ENCODE data around the gene DIRAS3.
A peak's percentile ranks its signal among the peaks of the same experiment; 100 is the strongest.
"Not testable (repeated sequence)": the region's sequence is repeated elsewhere in the genome, so short reads cannot be mapped to it uniquely, and the experiment has no call there.

Gene DIRAS3

DNA sequence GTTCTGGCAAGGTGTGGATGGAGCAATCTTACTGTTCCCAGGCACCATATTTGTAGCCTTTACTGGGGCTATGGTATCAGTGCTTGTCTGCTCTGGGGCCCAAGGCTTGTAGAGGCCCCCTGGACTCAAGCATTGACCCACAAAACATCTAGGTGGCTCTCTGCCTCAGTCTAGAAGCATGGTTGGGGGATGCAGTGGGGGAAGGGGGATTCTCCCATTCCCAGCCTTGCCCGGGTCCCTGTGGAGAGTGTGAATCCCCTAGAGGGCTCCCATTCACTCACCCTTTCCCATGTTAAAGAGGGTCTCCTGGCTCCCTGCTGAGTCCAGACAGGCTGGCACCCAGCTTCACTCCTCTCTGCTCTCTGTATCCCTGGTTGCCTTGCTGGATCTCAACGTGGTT, 28.2 kb upstream of the DIRAS3 start:
- in situ Hi-C loops (cut with MboI; ENCODE audit: low pct_unique_long_range_greater_than_20kb, low sequenced_read_pairs, unreplicated experiment), result no loop called here
- DNase-seq (ENCODE audit: low spot score), result no peak
- no peak for TF ChIP-seq CTCF (IDR thresholded peaks at IDR 0.05; ENCODE audit: extremely low read depth, insufficient read depth, missing control alignments)

DNA sequence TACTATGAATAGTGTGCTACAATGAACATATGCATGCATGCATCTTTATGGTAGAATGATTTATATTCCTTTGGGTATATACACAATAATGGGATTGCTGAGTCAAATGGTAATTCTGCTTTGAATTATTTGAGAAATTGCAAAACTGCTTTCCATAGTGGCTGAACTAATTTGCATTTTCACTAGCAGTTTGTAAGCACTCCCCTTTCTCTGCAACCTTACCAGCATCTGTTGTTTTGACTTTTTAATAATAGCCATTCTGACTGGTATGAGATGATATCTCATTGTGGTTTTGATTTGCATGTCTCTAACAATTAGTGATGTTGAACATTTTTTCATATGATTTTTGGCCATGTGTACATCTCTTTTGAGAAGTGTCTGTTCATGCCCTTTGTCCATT, 24.0 kb upstream of the DIRAS3 start:
- no peak for DNase-seq (ENCODE audit: low spot score)
- in situ Hi-C loops (cut with MboI; ENCODE audit: low pct_unique_long_range_greater_than_20kb, low sequenced_read_pairs, unreplicated experiment), result no loop called here
- no peak for TF ChIP-seq CTCF (IDR thresholded peaks at IDR 0.05; ENCODE audit: extremely low read depth, insufficient read depth, missing control alignments)

GRCh38 chr1:68065766-68066165, 15.3 kb upstream of the DIRAS3 start:
- no peak for TF ChIP-seq CTCF (IDR thresholded peaks at IDR 0.05; ENCODE audit: extremely low read depth, insufficient read depth, missing control alignments)
- in situ Hi-C loops (cut with MboI; ENCODE audit: low pct_unique_long_range_greater_than_20kb, low sequenced_read_pairs, unreplicated experiment), result no loop called here

DNA sequence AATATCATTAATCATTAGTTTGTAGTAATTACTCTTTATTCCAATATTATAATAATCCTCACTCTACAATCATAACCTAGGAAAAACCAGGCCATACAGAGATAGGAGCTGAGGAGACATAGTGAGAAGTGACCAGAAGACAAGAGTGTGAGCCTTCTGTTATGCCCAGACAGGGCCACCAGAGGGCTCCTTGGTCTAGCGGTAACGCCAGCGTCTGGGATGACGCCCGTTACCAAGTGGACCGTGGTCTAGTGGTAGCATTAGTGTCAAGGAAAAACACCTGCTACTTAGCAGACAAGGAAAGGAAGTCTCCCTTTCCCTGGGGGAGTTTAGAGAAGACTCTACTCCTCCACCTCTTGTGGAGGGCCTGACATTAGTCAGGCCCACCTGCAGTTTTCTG, 7.6 kb upstream of the DIRAS3 start:
- not testable (repeated sequence) for DNase-seq (ENCODE audit: low spot score)

More at GRCh38 chr1:68065766-68066165, 15.3 kb upstream of the DIRAS3 start:
- no peak for DNase-seq (ENCODE audit: low spot score)

DNA sequence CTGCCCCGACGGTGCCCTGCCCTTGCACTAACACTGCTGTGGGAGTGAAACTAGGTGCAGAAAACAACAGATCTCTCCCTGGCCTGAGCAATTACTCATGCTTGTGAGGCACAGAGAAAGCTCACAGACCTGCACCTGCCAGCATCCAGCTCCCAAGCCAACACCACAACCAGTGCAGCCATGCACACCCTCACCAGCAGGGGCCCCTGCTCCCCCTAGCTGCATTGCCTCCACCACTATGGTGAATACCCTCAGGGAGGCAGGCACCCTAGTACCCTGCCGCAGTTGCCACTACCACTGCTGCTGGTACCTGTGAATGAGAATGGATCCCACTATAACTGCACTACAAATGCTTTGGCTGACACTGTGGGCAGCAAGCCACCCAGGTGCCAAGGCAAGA, 7.1 kb upstream of the DIRAS3 start:
- no peak for DNase-seq (ENCODE audit: low spot score)
- TF ChIP-seq CTCF (IDR thresholded peaks at IDR 0.05; ENCODE audit: extremely low read depth, insufficient read depth, missing control alignments), result no peak

More for the DNA sequence above, 7.6 kb upstream of the DIRAS3 start:
- in situ Hi-C loops (cut with MboI; ENCODE audit: low pct_unique_long_range_greater_than_20kb, low sequenced_read_pairs, unreplicated experiment), result not testable (repeated sequence)

GRCh38 chr1:68057050-68057449, 6.6 kb upstream of the DIRAS3 start:
- TF ChIP-seq CTCF (IDR thresholded peaks at IDR 0.05; ENCODE audit: extremely low read depth, insufficient read depth, missing control alignments), result no peak
- in situ Hi-C loops (cut with MboI; ENCODE audit: low pct_unique_long_range_greater_than_20kb, low sequenced_read_pairs, unreplicated experiment), result no loop called here
- DNase-seq (ENCODE audit: low spot score), result no peak

More for the DNA sequence above, 7.1 kb upstream of the DIRAS3 start:
- in situ Hi-C loops (cut with MboI; ENCODE audit: low pct_unique_long_range_greater_than_20kb, low sequenced_read_pairs, unreplicated experiment), result no loop called here

GRCh38 chr1:68051475-68051874, 1.0 kb upstream of the DIRAS3 start:
- DNase-seq (ENCODE audit: low spot score), result no peak

More at GRCh38 chr1:68051475-68051874, 1.0 kb upstream of the DIRAS3 start:
- in situ Hi-C loops (cut with MboI; ENCODE audit: low pct_unique_long_range_greater_than_20kb, low sequenced_read_pairs, unreplicated experiment), result no loop called here
- peak; percentile 7 for TF ChIP-seq CTCF (IDR thresholded peaks at IDR 0.05; ENCODE audit: extremely low read depth, insufficient read depth, missing control alignments)
